Aorta (tissue), 5 donors: ENCODE data around the gene MBD1. TPM values are rescaled to one million over a fixed set of nuclear protein-coding genes. Genes with fewer than 3 reads are reported as not detected.

ENCODE experiments used
- ATAC-seq: fragments of 200-7000 bp; cut with Tn5 transposase; one replicate; pipeline ENCODE4 v1.9.1; 2022; ENCODE audit warnings: moderate library complexity; ENCODE audit not compliant: low FRiP score
- DNase-seq, 2 donors: peaks; one replicate each; pipeline ENCODE4 v3.0.0-alpha.2; 2020
- H3K27ac ChIP-seq, 2 donors: one replicate each; pipeline ENCODE4 v1.5.1; 2013; ENCODE audit warnings: low read length in 2 of 2, mild to moderate bottlenecking in 2 of 2, moderate library complexity in 2 of 2, control low read depth in 1 of 2, inconsistent platforms in 1 of 2, low read depth in 1 of 2
- H3K27me3 ChIP-seq, 2 donors: one replicate each; pipeline ENCODE4 v1.6.1; 2013; ENCODE audit warnings: control low read depth in 1 of 2, low read length in 1 of 2, mild to moderate bottlenecking in 1 of 2, moderate library complexity in 1 of 2; ENCODE audit not compliant: insufficient read depth in 2 of 2, control insufficient read depth in 1 of 2
- H3K36me3 ChIP-seq, 2 donors: one replicate each; pipeline ENCODE4 v1.6.1; 2013; ENCODE audit warnings: control low read depth in 1 of 2, low read length in 1 of 2, mild to moderate bottlenecking in 1 of 2; ENCODE audit not compliant: insufficient read depth in 2 of 2, control insufficient read depth in 1 of 2
- H3K4me1 ChIP-seq, 2 donors: one replicate each; pipeline ENCODE4 v1.6.1; 2013; ENCODE audit warnings: low read length in 2 of 2, control low read depth in 1 of 2, mild to moderate bottlenecking in 1 of 2, moderate library complexity in 1 of 2; ENCODE audit not compliant: insufficient read depth in 2 of 2, control insufficient read depth in 1 of 2
- H3K4me3 ChIP-seq, 2 donors: one replicate each; pipeline ENCODE4 v1.5.1; 2013; ENCODE audit warnings: low read length in 2 of 2, control low read depth in 1 of 2, mild to moderate bottlenecking in 1 of 2
- H3K9me3 ChIP-seq: one replicate; pipeline ENCODE4 v1.6.1; 2013; ENCODE audit warnings: mild to moderate bottlenecking, low read length; ENCODE audit not compliant: control insufficient read depth
- WGBS, 2 donors: extraction: QIAGEN DNeasy Blood & Tissue Kit; methylation state at CpG; one replicate each; pipeline ENCODE4 v1.1.7; 2013; 5-methylcytosine and 5-hydroxymethylcytosine counted together
- intact Hi-C, 2 donors: fragments of 100-400 bp; cut with DNase I; formaldehyde crosslinking; loops; one replicate each; pipeline versions ENCODE4 v1.14.2 to v1.15.0; 2022
- long read RNA-seq, 2 donors: library from polyadenylated mRNA; unstranded; transcript quantifications; one replicate each; pipeline ENCODE4 v2.0.0, GENCODE V29; 2020 to 2021
- polyA plus RNA-seq, 2 donors: library from polyadenylated mRNA; stranded (reverse); fragments of 200-250 nt; gene quantifications; one replicate each; pipeline ENCODE4 v1.2.3, GENCODE V29; 2013
- total RNA-seq, 2 donors: library from RNA; stranded (reverse); fragmentation: NEBNext Ultra II Directional; extraction: Animal tissue kit (Norgen Biotek cat#: 25700); gene quantifications; one replicate each; pipeline ENCODE4 v1.2.1, GENCODE V29; 2021
- donor health status: healthy with polysubstance abuse.
- donor health status: Bipolar disorder and iron deficiency.
- donor health status: DM: no; HTN: no; CAD: no.
- donor health status: DM: no; HTN: no; CAD: no.
- donor health status: DM: yes; HTN: yes; CAD: no.

MBD1 gene, protein sequence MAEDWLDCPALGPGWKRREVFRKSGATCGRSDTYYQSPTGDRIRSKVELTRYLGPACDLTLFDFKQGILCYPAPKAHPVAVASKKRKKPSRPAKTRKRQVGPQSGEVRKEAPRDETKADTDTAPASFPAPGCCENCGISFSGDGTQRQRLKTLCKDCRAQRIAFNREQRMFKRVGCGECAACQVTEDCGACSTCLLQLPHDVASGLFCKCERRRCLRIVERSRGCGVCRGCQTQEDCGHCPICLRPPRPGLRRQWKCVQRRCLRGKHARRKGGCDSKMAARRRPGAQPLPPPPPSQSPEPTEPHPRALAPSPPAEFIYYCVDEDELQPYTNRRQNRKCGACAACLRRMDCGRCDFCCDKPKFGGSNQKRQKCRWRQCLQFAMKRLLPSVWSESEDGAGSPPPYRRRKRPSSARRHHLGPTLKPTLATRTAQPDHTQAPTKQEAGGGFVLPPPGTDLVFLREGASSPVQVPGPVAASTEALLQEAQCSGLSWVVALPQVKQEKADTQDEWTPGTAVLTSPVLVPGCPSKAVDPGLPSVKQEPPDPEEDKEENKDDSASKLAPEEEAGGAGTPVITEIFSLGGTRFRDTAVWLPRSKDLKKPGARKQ
- 10 to 100 TPM; 62.1 to 76.6 TPM for total RNA-seq
- 10 to 100 TPM; 24.4 to 58.3 TPM for polyA plus RNA-seq
- long read RNA-seq, donor 1, full-length matches to known transcripts = 24 of 137 reads
- long read RNA-seq, donor 1, partial matches to known transcripts = 43 of 137 reads
- long read RNA-seq, donor 1, other reads (novel, unspliced or antisense) = 70 of 137 reads
- long read RNA-seq, donor 2, partial matches to known transcripts = 9 of 41 reads
- long read RNA-seq, donor 2, other reads (novel, unspliced or antisense) = 27 of 41 reads

DNA sequence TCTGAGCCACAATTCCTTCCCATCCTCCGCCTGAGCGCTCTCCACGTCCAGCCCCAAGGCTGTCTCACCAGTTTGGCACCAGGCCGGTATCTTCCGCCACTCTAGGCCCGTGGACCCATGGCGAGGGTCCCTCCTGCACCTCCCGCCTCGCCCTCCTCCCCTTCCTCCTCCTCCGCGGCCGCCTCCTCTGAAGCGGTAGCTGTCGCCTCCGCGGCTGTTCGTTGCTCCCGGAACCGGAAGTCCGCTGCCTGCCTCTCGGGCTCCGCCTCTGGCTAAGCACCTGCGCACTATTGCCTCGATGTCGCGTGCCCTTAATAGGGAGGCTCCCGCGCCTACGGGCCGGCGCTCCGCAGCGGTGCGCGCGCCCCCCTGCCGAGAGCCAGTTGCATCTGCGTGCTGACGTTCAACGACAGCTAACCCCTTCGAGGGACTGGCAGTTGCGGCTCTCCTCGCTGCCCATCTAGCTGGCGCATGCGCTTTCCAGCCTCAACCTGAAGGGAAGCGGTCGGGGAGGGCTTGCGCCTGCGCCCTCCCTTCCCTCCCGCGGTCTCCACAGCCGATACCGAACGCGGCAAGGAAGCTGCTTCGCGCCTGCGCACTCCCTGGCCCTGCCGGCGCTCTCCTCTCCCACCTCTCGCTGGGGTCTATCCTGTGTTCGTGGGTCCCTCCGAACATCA, at the start of gene MBD1:
TSS of gene MBD1 (minus strand) at position 229 of the 677 bp plus-strand sequence. CDS start 1,531 bp downstream, outside the sequence.
- peaks cover 0 to 3% of the 10 kb centered on the region in 2 donors for H3K4me1 ChIP-seq
- peak; percentile 99 for DNase-seq
- H3K27ac ChIP-seq = peak within 1 kb of the TSS; percentile 6 to 75
- ATAC-seq = peak; percentile 96
- peaks cover 0 to 8% of the 10 kb centered on the region in 2 donors for H3K36me3 ChIP-seq
- no peaks in the 10 kb centered on the region for H3K27me3 ChIP-seq
- H3K9me3 ChIP-seq = no peaks in the 10 kb centered on the region
- peak within 1 kb of the TSS; percentile 33 to 80 for H3K4me3 ChIP-seq
- intact Hi-C loops = loop anchor here (10.0 kb wide), 4 partner anchors 93 to 913 kb away; partner anchors contain the start of genes SKA1 (in 2 of the 2), ACAA2 (in 1 of the 2), MEX3C (in 1 of the 2) and RPL17 (in 1 of the 2)
- 0 to 1% methylated on average over 62 to 63 of the region's 63 CpGs for WGBS, 2 donors

DNA sequence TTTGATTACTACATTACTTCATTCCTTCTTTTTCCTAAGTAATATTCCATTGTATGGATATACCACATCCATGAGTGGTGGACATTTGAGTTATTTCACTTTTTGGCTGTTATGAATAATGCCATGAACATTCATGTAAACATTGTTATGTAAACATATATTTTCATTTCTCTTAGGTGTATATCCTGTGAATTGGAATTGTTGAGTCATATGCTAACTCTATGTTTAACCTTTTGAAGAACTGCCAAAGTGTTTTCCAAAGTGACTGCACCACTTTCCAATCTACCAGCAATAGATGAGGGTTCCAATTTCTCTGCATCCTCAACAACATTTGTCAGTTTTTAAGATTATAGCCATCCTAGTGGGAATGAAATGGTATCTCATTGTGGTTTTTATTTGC, 48.9 kb upstream of the MBD1 start:
- H3K4me3 ChIP-seq = no peak overlapping the region
- intact Hi-C loops = no loop called here
- H3K36me3 ChIP-seq = no peaks in the 10 kb centered on the region
- no peak for DNase-seq
- no peaks in the 10 kb centered on the region for H3K9me3 ChIP-seq
- H3K4me1 ChIP-seq = no peaks in the 10 kb centered on the region
- ATAC-seq = no peak
- H3K27me3 ChIP-seq = no peaks in the 10 kb centered on the region
- no peak overlapping the region for H3K27ac ChIP-seq

DNA sequence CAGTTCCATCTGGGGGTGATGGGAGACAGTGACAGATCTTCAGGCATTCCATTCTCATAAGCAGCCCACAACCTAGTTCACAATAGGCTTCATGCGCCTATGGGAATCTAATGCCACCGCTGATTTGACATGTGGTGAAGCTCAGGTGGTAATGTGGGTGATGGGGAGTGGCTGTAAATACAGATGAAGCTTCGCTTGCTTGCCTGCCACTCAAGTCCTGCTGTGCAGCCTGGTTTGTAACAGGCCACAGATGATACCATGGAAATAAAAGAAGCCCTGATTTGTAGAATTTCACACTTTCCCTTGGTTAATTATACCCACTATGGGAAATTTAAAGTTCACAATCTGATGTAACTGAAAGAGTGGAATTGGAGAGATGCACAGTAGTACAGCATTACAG, 46.7 kb upstream of the MBD1 start:
- Histone ChIP-seq H3K27ac (no peak overlapping the region), H3K36me3 (no peaks in the 10 kb centered on the region), H3K4me1 (no peaks in the 10 kb centered on the region), H3K27me3 (no peaks in the 10 kb centered on the region), H3K4me3 (no peak overlapping the region), H3K9me3 (no peaks in the 10 kb centered on the region)
- intact Hi-C loops = no loop called here
- 79 to 81% methylated on average over 3 of the region's 3 CpGs for WGBS, 2 donors
- ATAC-seq = no peak
- DNase-seq = no peak

DNA sequence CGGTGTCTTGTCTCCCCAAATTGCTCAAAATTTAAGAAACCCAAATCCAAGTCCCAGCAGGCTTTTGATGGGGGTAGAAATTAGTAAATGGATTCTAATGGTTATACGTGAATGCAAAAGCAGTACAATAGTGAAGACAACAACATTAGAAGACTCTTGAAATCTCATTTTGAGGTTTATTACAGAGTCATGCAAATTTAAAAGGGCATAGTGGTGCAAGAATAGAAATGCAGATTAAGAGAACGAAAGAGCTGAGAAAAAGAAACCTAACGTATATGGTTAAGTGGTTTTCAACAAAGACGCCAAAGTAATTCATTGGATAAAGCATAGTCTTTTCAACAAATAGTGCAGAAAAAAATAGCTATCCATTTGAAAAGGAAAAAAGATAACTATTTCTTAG, 39.4 kb upstream of the MBD1 start:
- intact Hi-C loops = no loop called here
- Histone ChIP-seq H3K27me3 (no peaks in the 10 kb centered on the region), H3K27ac (no peak overlapping the region), H3K36me3 (no peaks in the 10 kb centered on the region), H3K4me3 (no peak overlapping the region), H3K9me3 (no peaks in the 10 kb centered on the region), H3K4me1 (no peaks in the 10 kb centered on the region)
- DNase-seq = no peak
- WGBS, 2 donors = 62 to 66% methylated on average over 5 of the region's 5 CpGs
- ATAC-seq = no peak

DNA sequence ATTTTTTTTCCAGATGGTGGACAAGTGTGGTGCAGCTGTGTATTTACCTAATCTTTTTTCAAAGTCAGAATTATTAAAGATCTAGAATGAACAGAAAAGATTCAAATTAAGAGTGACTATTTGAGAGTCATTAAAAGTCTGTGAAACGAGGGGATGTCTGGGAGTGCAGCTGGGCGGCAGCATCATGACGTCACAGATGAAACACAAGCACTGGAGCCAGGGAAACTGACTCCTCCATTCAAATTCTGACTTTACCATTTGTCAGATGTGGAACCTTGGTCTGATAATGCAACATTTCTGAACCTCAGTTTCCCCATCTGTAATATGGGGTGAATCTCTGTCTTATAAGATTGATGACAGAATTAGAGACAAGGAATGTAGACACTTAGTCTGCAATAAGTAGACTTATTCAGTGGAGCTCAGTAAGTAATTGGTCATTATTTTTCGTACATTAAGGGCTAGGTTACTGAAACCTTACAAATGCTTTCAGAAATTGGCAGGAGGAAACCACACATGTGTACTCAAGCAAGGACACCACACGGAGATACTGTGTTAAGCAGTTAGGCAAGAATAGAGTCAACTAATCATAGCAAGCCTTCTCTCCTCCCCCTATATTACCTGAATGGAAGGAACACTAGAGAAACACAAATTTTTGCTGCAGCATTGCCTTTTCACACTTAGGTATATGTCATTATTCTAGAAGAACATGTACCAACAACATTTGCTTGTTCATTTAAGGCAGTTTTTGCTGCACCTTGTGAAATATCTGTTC, 34.0 kb upstream of the MBD1 start:
- H3K27me3 ChIP-seq = peaks cover 0 to 2% of the 10 kb centered on the region in 2 donors
- H3K4me1 ChIP-seq = no peaks in the 10 kb centered on the region
- no peak overlapping the region for H3K4me3 ChIP-seq
- intact Hi-C loops = no loop called here
- no peak overlapping the region for H3K27ac ChIP-seq
- no peaks in the 10 kb centered on the region for H3K36me3 ChIP-seq
- 47 to 55% methylated on average over 5 of the region's 5 CpGs for WGBS, 2 donors
- H3K9me3 ChIP-seq = no peaks in the 10 kb centered on the region
- no peak for DNase-seq
- no peak for ATAC-seq

DNA sequence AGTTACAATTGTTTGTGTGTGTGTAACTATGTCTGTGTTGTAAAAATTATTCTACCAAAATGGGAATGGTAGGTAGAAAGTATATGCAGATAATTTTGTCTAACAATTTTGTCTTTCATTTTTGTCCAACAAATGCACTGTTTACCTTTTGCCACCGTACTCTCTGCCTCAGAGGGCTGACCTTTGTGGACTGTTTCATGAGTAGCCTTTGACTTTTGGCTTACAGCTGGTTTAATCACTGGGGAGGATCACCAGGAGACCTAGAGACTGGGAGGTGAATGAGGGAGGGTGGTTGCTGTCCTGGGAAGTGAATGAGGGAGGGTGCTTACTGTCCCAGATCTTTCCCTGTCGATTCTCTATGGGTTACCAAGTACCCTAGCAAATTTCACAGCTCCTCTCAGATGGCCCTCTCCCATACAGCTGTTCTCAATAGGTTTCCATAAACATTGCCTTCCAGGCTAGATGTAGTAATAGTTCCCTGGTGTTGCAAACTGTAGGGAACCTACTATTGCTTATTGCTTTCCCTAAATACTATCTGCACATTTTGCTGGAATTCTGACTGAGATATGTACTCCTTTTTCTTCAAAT, 32.6 kb upstream of the MBD1 start:
- ATAC-seq = no peak
- Histone ChIP-seq H3K4me3 (no peak overlapping the region), H3K9me3 (no peaks in the 10 kb centered on the region), H3K36me3 (no peaks in the 10 kb centered on the region), H3K27ac (no peak overlapping the region), H3K4me1 (no peaks in the 10 kb centered on the region), H3K27me3 (peaks cover 0 to 2% of the 10 kb centered on the region in 2 donors)
- WGBS, 2 donors = 37 to 44% methylated on average over 2 of the region's 2 CpGs
- intact Hi-C loops = no loop called here
- no peak for DNase-seq

DNA sequence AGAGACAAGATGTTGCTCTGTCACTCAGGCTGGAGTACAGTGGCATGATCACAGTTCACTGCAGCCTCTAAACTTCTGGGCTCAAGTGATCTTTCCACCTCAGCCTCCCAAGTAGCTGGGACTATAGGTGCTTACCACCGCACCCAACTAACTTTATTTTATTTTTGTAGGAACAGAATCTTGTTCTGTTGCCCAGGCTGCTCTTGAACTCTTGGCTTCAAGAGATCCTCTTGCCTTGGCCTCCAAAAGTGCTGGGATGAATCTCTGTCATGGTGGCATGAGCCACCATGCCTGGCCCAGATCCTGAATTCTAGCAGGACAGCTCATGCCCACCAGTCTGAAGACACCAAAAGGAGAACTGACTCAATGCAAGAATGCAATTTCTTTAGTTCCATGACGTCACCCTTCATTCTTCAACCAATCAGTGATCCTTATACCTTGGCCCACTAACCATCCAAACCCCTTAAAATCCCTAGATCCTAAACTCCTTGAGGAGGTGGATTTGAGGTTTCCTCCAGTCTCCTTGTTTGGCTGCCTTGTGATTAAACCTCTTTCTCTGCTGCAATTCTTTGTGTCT, 31.8 kb upstream of the MBD1 start:
- Histone ChIP-seq H3K4me1 (no peaks in the 10 kb centered on the region), H3K4me3 (no peak overlapping the region), H3K36me3 (no peaks in the 10 kb centered on the region), H3K27me3 (peaks cover 0 to 2% of the 10 kb centered on the region in 2 donors), H3K9me3 (no peaks in the 10 kb centered on the region), H3K27ac (no peak overlapping the region)
- intact Hi-C loops = no loop called here
- DNase-seq (no peak), ATAC-seq (no peak)
- whole genome bisulfite sequencing, 2 donors = 80% methylated on average over 2 of the region's 2 CpGs
